Middle frontal gyrus (tissue), 1 donor: ENCODE measurements around the gene COMP.
"Not testable (repeated sequence)": the region's sequence is repeated elsewhere in the genome, so short reads cannot be mapped to it uniquely, and the experiment has no call there.

Experiments used
- DNase-seq: peaks from one replicate; pipeline ENCODE4 v3.0.0-alpha.2; 2015; ENCODE audit warnings: low spot score; ENCODE audit errors: extremely low spot score

COMP gene

GRCh38 chr19:18749362-18750231 is 41.5 kb downstream of the COMP start:
- DNase-seq: no peak

- no peak for DNase-seq
These were observed 44.4 kb downstream of the COMP start for GRCh38 chr19:18746401-18747325.

- DNase-seq: no peak
These were observed 45.2 kb downstream of the COMP start for GRCh38 chr19:18745931-18746330.

- no peak for DNase-seq
These were observed 45.9 kb downstream of the COMP start for GRCh38 chr19:18745012-18745735.

GRCh38 chr19:18743784-18744418 is 47.2 kb downstream of the COMP start:
- DNase-seq: no peak

GRCh38 chr19:18742838-18743783 is 48.0 kb downstream of the COMP start:
- DNase-seq: no peak

GRCh38 chr19:18742324-18742723 is 48.8 kb downstream of the COMP start:
- DNase-seq: no peak

- DNase-seq: no peak
These were observed 49.7 kb downstream of the COMP start for GRCh38 chr19:18741124-18742121.

- no peak for DNase-seq
These were observed 52.0 kb downstream of the COMP start for GRCh38 chr19:18738961-18739690.

GRCh38 chr19:18737954-18738351 is 53.2 kb downstream of the COMP start:
- no peak for DNase-seq

- no peak for DNase-seq
These were observed 53.7 kb downstream of the COMP start for GRCh38 chr19:18737337-18737953.

- DNase-seq: no peak
These were observed 54.4 kb downstream of the COMP start for GRCh38 chr19:18736415-18737336.

GRCh38 chr19:18735752-18736151 is 55.4 kb downstream of the COMP start:
- DNase-seq: no peak

- no peak for DNase-seq
These were observed 55.8 kb downstream of the COMP start for GRCh38 chr19:18735324-18735723.

- DNase-seq: not testable (repeated sequence)
These were observed 57.3 kb downstream of the COMP start for GRCh38 chr19:18733762-18734332.

- DNase-seq: no peak
These were observed 57.9 kb downstream of the COMP start for GRCh38 chr19:18733196-18733647.
